GM18907 (cell line): ENCODE results near the gene SCGB2B2.
"Not testable (repeated sequence)": the region's sequence is repeated elsewhere in the genome, so short reads cannot be mapped to it uniquely, and the experiment has no call there.

Experiments
- ATAC-seq: cut with Tn5 transposase; IDR thresholded peaks from one replicate; pipeline ENCODE4 v1.9.1; 2021; ENCODE audit warnings: mild to moderate bottlenecking, moderate library complexity; ENCODE audit not compliant: unreplicated experiment

SCGB2B2 gene

DNA sequence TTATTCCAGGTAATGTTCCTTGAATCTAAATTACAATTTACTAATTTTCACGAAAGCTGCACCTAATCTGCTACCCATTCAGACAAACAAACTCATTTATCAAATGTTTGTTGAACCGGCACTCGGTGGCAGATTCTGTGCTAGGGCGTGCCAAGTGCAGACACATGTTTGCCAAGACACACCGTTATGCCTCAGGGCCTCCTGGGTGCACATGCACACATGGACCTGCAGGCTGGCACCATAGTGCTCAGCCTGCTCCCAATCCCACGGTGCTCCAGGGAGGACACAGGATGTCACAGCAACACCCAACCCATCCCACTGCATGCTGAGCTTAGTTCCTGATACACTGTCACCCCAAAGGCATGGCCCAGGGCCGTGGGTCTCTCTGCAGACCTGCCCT is 7.7 kb downstream of the SCGB2B2 start:
- no peak for ATAC-seq

DNA sequence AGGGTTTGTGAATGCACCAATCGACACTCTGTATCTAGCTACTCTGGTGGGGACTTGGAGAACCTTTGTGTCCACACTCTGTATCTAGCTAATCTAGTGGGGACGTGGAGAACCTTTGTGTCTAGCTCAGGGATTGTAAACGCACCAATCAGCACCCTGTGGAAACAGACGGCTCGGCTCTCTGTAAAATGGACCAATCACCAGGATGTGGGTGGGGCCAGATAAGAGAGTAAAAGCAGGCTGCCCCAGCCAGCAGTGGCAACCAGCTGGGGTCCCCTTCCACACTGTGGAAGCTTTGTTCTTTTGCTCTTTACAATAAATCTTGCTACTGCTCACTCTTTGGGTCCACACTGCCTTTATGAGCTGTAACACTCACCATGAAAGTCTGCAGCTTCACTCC is 8.3 kb downstream of the SCGB2B2 start:
- ATAC-seq: not testable (repeated sequence)

DNA sequence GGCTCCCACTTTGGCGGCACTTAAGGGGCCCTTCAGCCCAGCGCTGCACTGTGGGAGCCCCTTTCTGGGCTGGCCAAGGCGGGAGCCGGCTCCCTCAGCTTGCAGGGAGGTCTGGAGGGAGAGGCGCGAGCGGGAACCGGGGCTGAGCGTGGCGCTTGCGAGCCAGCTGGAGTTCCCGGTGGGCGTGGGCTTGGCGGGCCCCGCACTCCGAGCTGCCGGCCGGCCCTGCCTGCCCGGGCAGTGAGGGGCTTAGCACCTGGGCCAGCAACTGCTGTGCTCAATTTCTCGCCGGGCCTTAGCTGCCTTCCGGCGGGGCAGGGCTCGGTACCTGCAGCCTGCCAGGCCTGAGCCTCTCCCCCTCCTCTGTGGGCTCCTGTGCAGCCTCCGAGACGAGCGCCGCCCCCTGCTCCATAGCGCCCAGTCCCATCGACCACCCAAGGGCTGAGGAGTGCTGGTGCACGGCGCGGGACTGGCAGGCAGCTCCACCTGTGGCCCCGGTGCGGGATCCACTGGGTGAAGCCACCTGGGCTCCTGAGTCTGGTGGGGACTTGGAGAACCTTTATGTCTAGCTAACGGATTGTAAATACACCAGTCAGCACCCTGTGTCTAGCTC is 8.8 kb downstream of the SCGB2B2 start:
- ATAC-seq: not testable (repeated sequence)

DNA sequence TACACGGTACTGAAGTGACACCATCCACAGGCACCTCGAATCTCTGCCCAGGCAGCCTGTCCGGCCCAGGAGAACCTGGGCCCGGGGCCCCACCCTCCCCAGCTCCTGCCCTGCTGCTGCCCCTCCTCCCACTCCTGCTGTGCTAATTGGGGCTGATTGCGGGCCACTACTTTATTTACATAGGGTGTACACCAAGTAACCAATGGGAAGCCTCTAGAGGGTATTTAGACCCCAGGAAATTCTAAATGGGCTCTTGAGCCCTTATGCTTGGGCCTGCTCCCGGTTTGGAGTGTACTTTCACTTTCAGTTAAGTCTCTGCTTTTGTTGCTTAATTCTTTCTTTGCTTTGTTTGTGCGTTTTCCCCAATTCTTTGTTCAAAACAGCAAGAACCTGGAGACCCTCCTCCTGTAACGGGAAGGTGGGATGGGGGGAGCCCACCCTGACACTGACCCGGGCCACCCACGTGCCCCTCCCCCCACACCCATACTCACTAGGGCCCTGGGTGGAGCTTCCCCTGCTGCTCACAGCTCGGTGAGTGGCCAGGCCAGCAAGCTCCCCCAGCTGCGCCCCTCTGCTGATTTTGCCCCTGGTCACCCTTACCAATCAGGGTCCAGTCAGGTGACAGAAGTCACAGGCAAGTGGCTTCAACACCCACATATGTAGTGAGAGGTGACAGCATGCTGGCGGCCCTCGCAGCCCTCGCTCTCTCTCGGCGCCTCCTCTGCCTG is 9.4 kb downstream of the SCGB2B2 start:
- ATAC-seq: no peak

DNA sequence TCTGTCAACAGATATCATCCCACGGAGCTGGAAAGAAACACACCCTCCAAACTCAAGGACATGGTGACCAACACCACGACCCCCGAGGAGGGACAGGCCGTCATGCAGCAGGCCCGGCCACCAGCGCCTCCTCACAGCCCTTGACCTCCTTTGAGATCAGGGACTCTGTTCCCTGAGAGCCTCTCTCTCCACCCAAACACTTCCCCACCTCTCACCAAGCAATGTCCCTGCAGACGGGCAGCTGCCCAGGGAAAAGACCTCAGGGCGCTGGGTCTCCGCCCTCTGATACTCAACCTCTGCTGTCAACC is 10.0 kb downstream of the SCGB2B2 start:
- ATAC-seq: no peak

DNA sequence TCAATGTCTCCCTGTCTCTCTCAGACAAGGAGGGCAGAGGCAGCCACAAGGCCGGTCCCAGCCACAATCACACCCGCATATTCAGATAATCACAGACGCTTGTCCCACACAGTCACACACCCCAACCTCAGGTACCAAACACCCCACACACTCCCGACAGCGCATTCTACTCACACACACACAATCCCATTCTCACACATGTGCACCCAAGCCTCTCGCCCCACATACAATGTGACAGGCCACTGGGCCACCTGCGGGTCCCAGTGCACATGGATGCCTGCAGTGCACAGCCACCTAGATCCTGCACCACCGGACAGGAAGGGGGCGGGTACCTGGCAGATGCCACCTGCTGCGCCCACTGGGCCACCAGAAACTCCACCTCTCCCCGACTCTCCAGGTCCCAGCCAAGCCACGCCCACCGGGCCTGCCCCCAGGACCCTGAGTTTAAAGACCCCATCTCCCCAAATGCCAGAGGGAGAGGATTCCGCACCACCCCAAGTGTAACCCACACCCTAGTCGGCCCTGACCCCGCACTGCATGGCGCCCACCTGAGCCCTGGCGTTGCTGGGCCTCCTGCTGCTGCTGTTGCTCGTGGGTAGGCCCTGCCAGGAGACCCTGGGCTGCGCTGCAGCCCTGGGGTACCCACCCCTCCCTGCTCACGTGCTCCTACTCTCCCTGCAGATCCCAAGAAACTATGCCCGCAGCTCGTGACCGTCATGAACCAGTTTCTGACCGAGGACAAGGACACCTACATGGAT is 10.6 kb downstream of the SCGB2B2 start:
- ATAC-seq: no peak

DNA sequence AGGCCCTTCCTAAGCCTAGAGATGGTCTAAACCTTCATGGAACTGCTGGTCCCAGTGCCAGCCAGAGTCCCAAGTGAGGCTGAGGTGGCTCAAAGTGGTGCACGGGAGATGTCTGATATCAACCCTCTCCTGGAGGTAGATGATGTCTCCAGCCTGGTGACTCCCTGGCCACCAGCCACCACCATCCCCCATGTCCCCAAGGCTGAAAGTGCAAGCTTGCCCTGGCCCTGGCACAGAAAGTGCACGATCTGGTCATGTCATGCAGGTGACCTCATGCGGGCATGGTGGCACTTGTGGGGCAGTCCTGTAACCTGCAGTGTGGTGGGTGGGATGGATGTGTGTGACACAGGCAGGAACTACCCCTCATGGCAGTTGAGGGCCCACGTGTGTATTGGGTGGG is 11.7 kb downstream of the SCGB2B2 start:
- ATAC-seq: not testable (repeated sequence)

DNA sequence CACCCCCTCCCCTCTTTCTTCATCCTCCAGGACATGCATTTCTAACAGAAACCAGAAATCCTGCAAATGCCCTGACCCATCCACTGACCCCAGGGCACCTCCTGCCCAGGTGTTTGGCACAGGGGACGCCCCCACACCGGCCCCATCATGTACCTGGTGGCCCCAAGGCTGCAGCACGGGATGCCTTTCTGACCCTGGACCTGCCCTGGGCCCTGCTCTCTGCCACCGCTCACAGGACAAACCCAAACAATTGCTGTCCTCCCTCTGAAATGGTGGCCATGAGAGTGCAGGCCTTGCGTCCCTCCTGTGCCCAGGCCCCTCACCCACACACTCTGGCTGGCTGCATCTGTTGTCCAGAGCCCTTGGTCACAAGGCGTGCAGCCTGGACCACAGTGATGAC is 12.1 kb downstream of the SCGB2B2 start:
- ATAC-seq: no peak

DNA sequence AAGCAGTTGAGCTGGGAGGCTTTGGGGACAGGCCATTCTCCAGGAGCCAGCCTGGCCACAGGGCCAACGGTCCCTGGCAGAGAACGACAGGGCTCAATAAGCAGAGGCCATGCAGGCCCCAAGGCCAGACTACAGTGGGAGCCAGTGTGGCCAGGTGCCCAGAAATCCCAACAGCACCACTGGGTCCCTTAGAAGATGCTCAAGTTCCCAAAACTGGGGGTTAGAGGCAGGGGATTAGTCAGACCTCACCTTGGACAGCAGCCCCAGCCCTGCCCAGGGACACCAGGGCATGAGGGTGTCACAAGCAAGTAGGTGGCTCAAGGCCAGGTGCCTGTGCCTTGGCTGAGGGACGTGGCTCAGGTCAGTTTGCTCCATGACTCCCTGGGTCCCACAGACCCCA is 12.8 kb downstream of the SCGB2B2 start:
- ATAC-seq: no peak

DNA sequence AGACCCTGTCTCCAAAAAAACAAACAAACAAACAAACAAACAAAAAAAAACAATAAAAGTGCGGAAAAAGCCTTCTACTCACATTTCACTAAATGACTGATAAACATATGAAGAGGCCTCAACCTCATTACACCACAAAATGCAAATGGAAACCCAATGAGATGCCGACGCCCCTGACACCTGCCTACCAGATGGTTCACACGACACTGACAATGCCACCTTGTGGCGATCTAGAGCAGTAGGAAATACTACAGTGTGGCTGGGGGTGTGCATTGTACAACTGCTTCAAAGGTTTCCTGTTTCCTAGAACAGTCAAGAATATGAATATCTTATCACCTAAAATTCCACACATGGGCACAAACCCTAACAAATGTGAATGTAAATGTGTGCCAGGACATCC is 14.0 kb downstream of the SCGB2B2 start:
- ATAC-seq: no peak

DNA sequence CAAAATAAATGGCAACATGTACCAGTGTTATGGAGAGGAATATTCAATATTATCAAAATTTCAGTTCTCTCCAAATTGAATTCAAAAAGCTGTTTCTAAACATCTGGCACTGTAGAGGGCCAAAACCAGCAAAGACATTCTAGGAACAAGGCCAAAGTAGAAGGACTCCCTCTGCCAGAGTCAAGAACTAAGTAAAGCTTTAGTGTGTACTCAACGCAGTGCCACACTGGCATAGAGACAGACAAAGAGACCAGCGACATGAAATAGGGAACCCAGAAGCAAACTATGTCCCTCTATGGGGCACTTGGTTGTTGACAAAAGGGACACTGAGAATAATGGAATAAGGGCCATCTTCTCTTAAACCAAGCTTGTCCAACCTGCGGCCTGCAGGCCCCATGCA is 15.6 kb downstream of the SCGB2B2 start:
- no peak for ATAC-seq

DNA sequence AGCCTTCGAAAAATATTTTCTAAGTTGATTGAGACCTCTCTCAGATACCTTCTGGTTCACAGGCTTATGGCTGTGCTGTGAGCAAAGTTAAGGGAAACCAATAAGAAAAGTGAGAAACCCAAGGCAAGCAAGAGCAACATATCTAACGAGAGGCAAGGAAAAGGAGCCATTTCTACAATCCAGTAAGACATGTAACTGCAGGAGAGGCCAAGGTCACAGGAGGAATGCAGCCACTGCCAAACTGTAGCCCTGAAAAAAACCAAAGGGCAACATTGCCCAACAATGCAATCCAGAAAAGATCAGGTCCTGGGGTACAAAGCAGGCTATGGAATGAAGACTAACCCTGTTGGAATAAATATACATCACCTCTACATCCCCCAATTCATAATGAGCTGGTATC is 21.3 kb downstream of the SCGB2B2 start:
- ATAC-seq: no peak

DNA sequence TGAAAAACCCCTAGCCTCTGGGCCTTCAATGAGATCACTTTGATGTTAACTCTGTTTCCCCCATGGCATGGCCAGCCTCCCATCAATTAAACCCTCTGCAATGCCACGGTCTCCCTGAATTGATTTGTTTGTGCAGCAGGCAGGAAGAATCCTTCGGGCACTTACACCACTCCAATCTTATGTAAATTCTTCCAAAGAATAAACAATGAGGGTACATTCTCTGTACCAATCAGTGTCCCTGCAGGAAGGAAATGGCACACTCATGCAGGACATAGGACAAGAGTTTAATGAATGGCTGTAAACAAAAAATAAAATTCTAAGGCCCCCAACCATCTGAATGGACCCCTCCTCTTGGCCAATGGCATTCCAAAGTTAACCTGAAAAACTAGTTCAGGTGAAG is 22.2 kb downstream of the SCGB2B2 start:
- ATAC-seq: no peak

DNA sequence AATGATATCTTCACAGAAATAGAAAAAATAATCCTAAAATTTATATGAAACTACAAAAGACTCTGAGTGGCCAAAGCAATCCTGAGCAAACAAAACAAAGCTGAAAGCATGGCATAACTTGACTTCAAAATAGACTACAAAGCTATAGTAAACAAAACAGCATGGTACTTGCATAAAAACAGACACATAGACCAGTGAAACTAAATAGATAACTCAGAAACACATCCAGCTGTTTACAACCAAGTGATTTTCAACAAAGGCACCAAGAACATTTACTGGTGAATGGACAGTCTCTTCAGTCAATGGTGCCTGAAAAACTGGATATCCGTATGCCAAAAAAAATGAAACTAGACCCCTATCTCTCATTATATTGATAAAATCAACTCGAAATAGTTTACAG is 25.2 kb downstream of the SCGB2B2 start:
- no peak for ATAC-seq

DNA sequence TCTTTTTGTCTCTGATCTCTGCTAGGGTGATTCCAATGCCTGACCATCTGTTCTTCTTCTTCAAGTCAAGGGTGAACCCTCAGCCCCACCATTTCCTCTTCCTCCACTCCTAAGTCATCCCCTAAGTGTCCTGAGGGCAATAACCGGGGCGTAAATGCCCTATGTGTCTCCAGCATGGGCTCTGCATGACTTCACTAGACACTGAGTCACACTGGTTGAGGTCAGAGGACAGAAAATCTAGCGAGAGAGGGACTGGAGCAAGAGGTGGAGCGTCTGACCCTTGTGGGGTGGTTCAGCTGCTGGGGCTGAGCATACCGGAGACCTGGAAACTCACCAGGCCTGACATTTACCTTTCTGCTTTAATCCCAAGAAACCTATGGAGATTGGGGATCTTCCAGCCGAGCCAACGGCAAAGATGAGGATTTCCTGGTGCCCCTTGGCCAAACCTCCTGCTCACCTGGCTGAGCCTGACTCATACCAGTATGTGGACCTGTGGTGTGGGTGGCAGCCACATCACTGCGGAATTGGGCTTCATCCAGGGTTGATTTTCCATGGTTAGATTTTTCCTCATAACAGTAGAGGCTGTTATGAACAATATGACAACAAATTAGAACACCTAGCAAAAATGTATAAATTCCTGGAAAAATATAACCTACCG is 26.9 kb downstream of the SCGB2B2 start:
- ATAC-seq: no peak

DNA sequence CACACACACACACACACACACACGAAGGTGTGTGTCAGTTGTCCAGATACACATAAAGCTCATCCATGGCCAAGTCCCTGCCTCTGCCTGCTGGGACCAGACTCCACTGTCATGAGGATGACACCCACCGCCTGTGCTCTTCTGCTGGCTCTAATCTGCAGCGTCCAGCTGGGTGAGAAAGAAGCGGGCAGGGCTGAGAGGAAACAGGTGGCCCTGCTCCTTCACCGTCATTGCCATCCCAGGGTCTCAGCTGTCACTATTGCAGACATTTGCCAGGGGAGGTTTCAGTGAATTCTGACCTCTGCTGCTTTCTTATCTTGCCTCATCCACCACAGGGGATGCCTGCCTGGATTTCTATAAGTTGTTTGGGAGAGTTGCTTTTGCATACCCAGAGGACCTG is 31.4 kb downstream of the SCGB2B2 start:
- ATAC-seq: no peak

DNA sequence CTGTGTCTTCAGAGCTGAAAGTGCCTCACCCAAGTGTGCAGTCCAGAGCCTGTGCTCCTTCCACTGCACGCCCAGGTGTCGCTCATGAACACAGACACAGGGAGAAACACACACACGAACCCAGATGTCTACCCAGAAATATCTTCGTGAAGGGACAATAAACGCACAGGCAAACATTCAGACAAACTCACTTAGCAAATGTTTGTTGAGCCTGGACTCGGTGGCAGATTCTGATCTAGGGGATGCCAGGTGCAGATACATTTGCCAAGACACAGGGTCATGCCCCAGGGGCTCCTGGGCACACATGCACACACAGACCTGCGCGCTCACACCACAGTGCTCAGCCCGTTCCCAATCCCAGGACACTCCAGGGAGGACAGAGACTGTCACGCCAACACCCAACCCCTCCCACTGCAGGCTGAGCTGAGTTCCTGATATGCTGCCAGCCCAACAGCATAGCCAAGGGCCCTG is 31.9 kb downstream of the SCGB2B2 start:
- no peak for ATAC-seq

DNA sequence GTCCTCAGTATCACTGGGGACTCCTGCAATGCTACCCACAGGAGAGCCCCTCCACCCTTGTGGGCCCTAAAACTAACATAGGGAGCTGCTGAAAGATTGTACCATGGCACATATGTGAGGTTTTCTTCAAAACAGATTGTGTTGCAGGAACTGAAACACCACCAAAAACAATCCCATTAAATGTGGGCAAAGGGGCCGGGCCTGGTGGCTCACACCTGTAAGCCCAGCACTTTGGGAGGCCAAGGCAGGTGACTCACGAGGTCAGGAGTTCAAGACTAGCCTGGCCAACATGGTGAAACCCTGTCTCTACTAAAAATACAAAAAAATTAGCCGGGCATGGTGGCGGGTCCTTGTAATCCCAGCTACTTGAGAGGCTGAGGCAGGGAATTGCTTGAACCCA is 34.7 kb downstream of the SCGB2B2 start:
- ATAC-seq: no peak

DNA sequence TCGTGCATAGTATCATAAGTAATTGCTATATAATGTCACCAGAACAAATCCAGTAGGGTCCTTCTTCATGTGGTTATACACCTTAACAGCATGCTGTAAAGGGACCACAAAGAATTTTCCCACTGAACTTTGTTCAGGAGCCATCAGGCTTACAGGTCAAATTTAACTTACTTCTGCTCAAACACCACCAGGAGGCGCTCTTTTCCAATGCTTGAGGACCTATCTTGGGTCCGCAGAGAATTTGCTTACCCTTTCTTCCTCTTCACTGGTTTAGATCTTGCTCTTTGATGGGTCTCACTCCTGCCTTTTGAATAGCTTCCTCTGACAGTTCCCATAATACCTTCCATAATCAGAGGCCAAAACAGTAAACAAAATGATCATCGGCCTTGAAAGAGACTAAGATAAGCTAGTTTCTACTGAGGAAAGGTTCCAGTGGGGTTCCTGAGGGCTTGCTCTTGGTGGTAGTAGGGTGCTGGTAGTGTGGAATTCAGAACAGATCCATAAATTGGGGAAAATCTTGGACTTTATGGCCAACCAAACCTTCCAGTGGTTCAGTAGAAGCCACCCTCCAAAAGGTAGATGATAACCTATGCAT is 37.4 kb downstream of the SCGB2B2 start:
- no peak for ATAC-seq

DNA sequence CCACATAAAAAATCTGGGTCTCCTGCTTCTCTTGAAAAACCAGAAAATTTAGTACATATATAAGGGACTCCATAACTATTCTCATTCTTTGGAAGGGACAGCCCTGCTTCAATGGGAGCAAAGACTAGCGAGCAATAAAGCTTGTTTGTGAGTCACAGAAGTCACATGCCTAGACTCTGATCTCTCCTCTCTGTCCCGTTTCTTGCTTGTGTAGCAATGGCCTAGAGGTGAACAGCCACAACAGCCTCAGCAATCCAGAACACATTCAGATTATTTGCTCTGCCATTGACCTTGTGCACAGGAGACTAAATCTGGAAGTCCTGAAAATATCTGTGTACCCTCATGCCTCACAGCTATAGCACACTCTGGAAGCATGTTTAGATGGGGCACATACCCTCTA is 43.2 kb downstream of the SCGB2B2 start:
- ATAC-seq: no peak
